ENCODE data around the gene TFRC. TPM values are rescaled to one million over a fixed set of nuclear protein-coding genes. Genes with fewer than 3 reads are reported as not detected.
"Not testable (repeated sequence)": the region's sequence is repeated elsewhere in the genome, so short reads cannot be mapped to it uniquely, and the experiment has no call there.

The TFRC gene
- total and polyA plus RNA-seq, 7 donors, result 36.2 to 208 (median 64.9) TPM

- Histone ChIP-seq H3K4me3 (no peak overlapping the region), H3K4me1 (no peaks in the 10 kb centered on the region), H3K27me3 (ENCODE audit: insufficient read depth in 3 of 3, low read length in 2 of 3) (no peaks in the 10 kb centered on the region), H3K9me3 (no peaks in the 10 kb centered on the region), H3K27ac (no peak overlapping the region), H3K36me3 (ENCODE audit: insufficient read depth in 1 of 2, low read depth in 1 of 2) (peaks cover 17 to 100% of the 10 kb centered on the region in 2 donors)
- no peak for ATAC-seq
- no peak for TF ChIP-seq CTCF (IDR thresholded peaks at IDR 0.05)
- intact Hi-C loops (cut with DNase I), result loop anchor here in 1 of 2 donors (5.0 to 10.0 kb wide), 2 partner anchors 339 to 389 kb away; no protein-coding TSS in a partner anchor
- 79 to 88% (median 84%) methylated on average over 6 of the region's 6 CpGs for WGBS, 3 donors
- DNase-seq, result no peak
Measured at GRCh38 chr3:196063456-196063855, 18.4 kb downstream of the TFRC start.

GRCh38 chr3:196063049-196063448 lies 18.8 kb downstream of the TFRC start:
- Histone ChIP-seq H3K27me3 (ENCODE audit: insufficient read depth in 3 of 3, low read length in 2 of 3) (no peaks in the 10 kb centered on the region), H3K4me1 (no peaks in the 10 kb centered on the region), H3K4me3 (no peak overlapping the region), H3K9me3 (no peaks in the 10 kb centered on the region), H3K36me3 (ENCODE audit: insufficient read depth in 1 of 2, low read depth in 1 of 2) (peaks cover 17 to 100% of the 10 kb centered on the region in 2 donors), H3K27ac (no peak overlapping the region)
- TF ChIP-seq CTCF (IDR thresholded peaks at IDR 0.05), result no peak
- no peak for DNase-seq
- no peak for ATAC-seq
- intact Hi-C loops (cut with DNase I), result loop anchor here in 1 of 2 donors (5.0 to 10.0 kb wide), 2 partner anchors 339 to 388 kb away; no protein-coding TSS in a partner anchor

- ATAC-seq, result no peak
- Histone ChIP-seq H3K36me3 (ENCODE audit: insufficient read depth in 1 of 2, low read depth in 1 of 2) (peaks cover 22 to 100% of the 10 kb centered on the region in 2 donors), H3K4me3 (no peak overlapping the region), H3K4me1 (no peaks in the 10 kb centered on the region), H3K9me3 (no peaks in the 10 kb centered on the region), H3K27me3 (ENCODE audit: insufficient read depth in 3 of 3, low read length in 2 of 3) (no peaks in the 10 kb centered on the region), H3K27ac (no peak overlapping the region)
- DNase-seq, result no peak
- intact Hi-C loops (cut with DNase I), result loop anchor here in 1 of 2 donors (5.0 to 10.0 kb wide), 2 partner anchors 341 to 386 kb away; no protein-coding TSS in a partner anchor
- no peak for TF ChIP-seq CTCF (IDR thresholded peaks at IDR 0.05)
- WGBS, 3 donors, result 95 to 97% (median 95%) methylated on average over 1 of the region's 1 CpG
Measured at GRCh38 chr3:196060834-196061233, 21.1 kb downstream of the TFRC start.

- no peaks in the 10 kb centered on the region for H3K4me1 ChIP-seq
- H3K4me3 ChIP-seq, result no peak overlapping the region
- ATAC-seq (no peak), DNase-seq (no peak)
- H3K9me3 ChIP-seq, result no peaks in the 10 kb centered on the region
- H3K27me3 ChIP-seq (ENCODE audit: insufficient read depth in 3 of 3, low read length in 2 of 3), result no peaks in the 10 kb centered on the region
- intact Hi-C loops (cut with DNase I), result no loop called here
- no peak for TF ChIP-seq CTCF (IDR thresholded peaks at IDR 0.05)
- H3K36me3 ChIP-seq (ENCODE audit: insufficient read depth in 1 of 2, low read depth in 1 of 2), result peaks cover 26 to 100% of the 10 kb centered on the region in 2 donors
- no peak overlapping the region for H3K27ac ChIP-seq
- 70 to 74% (median 71%) methylated on average over 3 of the region's 3 CpGs for WGBS, 3 donors
Measured at GRCh38 chr3:196057760-196058331, 24.0 kb downstream of the TFRC start.

GRCh38 chr3:196056371-196056770 lies 25.5 kb downstream of the TFRC start:
- H3K9me3 ChIP-seq; H3K4me3 ChIP-seq; H3K27ac ChIP-seq; DNase-seq; H3K27me3 ChIP-seq (ENCODE audit: insufficient read depth in 3 of 3, low read length in 2 of 3); ATAC-seq; H3K4me1 ChIP-seq; intact Hi-C loops (cut with DNase I): not testable (repeated sequence)
- 93 to 94% (median 94%) methylated on average over 6 of the region's 6 CpGs for WGBS, 3 donors
- peaks cover 32 to 100% of the 10 kb centered on the region in 2 donors for H3K36me3 ChIP-seq (ENCODE audit: insufficient read depth in 1 of 2, low read depth in 1 of 2)

Measured in psoas muscle (tissue), 8 donors.